Smooth muscle cell (in vitro differentiated cells): ENCODE data around the gene MOBP. TPM values are rescaled to one million over a fixed set of nuclear protein-coding genes. Genes with fewer than 3 reads are reported as not detected.

ENCODE experiments used
- DNase-seq: peaks from one replicate; lab custom pipeline; 2025; ENCODE audit not compliant: unreplicated experiment; lab: John Stamatoyannopoulos, UW
- H2AFZ ChIP-seq: fragments of 200-600 bp; sonication (generic); 2 replicates; pipeline ENCODE4 v1.6.0; 2016; ENCODE audit warnings: antibody characterized with exemption, low read depth, mild to moderate bottlenecking
- H3F3A ChIP-seq: fragments of 200-600 bp; sonication (generic); 2 replicates; pipeline ENCODE4 v1.6.0; 2017; ENCODE audit warnings: antibody characterized with exemption, low read depth
- H3K27ac ChIP-seq: fragments of 200-600 bp; sonication (generic); 2 replicates; pipeline ENCODE4 v1.5.1; 2016; ENCODE audit warnings: low read depth, mild to moderate bottlenecking
- H3K27me3 ChIP-seq: fragments of 200-600 bp; sonication (generic); 2 replicates; pipeline ENCODE4 v1.6.1; 2016; ENCODE audit warnings: low read depth, mild to moderate bottlenecking
- H3K36me3 ChIP-seq: fragments of 200-600 bp; sonication (generic); 2 replicates; pipeline ENCODE4 v1.5.1; 2016; ENCODE audit warnings: low read depth
- H3K4me1 ChIP-seq: fragments of 200-600 bp; sonication (generic); 2 replicates; pipeline ENCODE4 v1.5.1; 2016; ENCODE audit warnings: low read depth
- H3K4me2 ChIP-seq: fragments of 200-600 bp; sonication (generic); 2 replicates; pipeline ENCODE4 v1.6.0; 2016; ENCODE audit warnings: mild to moderate bottlenecking
- H3K4me3 ChIP-seq: fragments of 200-600 bp; sonication (generic); 2 replicates; pipeline ENCODE4 v1.5.1; 2016; ENCODE audit warnings: mild to moderate bottlenecking
- H3K79me2 ChIP-seq: fragments of 200-600 bp; sonication (generic); 2 replicates; pipeline ENCODE4 v1.6.0; 2016; ENCODE audit warnings: low read depth, mild to moderate bottlenecking
- H3K9ac ChIP-seq: fragments of 200-600 bp; sonication (generic); 2 replicates; pipeline ENCODE4 v1.6.0; 2016; ENCODE audit warnings: low read depth
- H3K9me3 ChIP-seq: fragments of 200-600 bp; sonication (generic); replicated peaks from 2 replicates; pipeline ENCODE4 v1.5.1; 2016; ENCODE audit warnings: low read depth
- H4K20me1 ChIP-seq: fragments of 200-600 bp; sonication (generic); 2 replicates; pipeline ENCODE4 v1.6.0; 2016; ENCODE audit warnings: low read depth
- CTCF ChIP-seq: fragments of 200-600 bp; sonication (generic); IDR thresholded peaks from 2 replicates; pipeline ENCODE4 v1.5.1; 2017; ENCODE audit warnings: borderline replicate concordance, mild to moderate bottlenecking, antibody characterized with exemption; ENCODE audit not compliant: insufficient read depth, poor library complexity, severe bottlenecking
- WGBS: methylation state at CpG from one replicate; pipeline ENCODE4 v1.1.7; 2016; ENCODE audit warnings: low lambda C conversion rate; 5-methylcytosine and 5-hydroxymethylcytosine counted together
- polyA plus RNA-seq: library from polyadenylated mRNA; unstranded; fragments of >200 nt; fragmentation: Nextera tagmentation; extraction: Ambion mirVana; gene quantifications from 2 replicates; pipeline ENCODE4 v1.2.1, GENCODE V29; 2016
- total RNA-seq: library from RNA; depleted of rRNA; stranded (reverse); fragments of >200 nt; gene quantifications from 2 replicates; pipeline ENCODE4 v1.2.3, GENCODE V29; 2014

The MOBP gene
- total and polyA plus RNA-seq, 2 experiments from 2014 or later = not detected

GRCh38 chr3:39485547-39485946 lies 18.1 kb downstream of the MOBP start:
- no peak overlapping the region for H2AFZ ChIP-seq
- TF ChIP-seq CTCF = no peak
- H3F3A ChIP-seq = no peaks in the 10 kb centered on the region
- no peaks in the 10 kb centered on the region for H3K36me3 ChIP-seq
- no peak overlapping the region for H3K4me3 ChIP-seq
- H3K9ac ChIP-seq = no peak overlapping the region
- DNase-seq = no peak
- no peak overlapping the region for H3K4me2 ChIP-seq
- H4K20me1 ChIP-seq = no peaks in the 10 kb centered on the region
- H3K79me2 ChIP-seq = no peaks in the 10 kb centered on the region
- 95% methylated on average over 8 of the region's 8 CpGs for WGBS
- H3K27me3 ChIP-seq = no peaks in the 10 kb centered on the region
- H3K27ac ChIP-seq = no peak overlapping the region
- no peaks in the 10 kb centered on the region for H3K4me1 ChIP-seq
- H3K9me3 ChIP-seq = no peaks in the 10 kb centered on the region

- no peaks in the 10 kb centered on the region for H4K20me1 ChIP-seq
These were observed 23.5 kb downstream of the MOBP start for GRCh38 chr3:39491014-39491413.

GRCh38 chr3:39491733-39492350 lies 24.4 kb downstream of the MOBP start:
- no peak overlapping the region for H3K9ac ChIP-seq
- H3K27ac ChIP-seq = no peak overlapping the region
- peaks cover 3% of the 10 kb centered on the region for H3K27me3 ChIP-seq
- WGBS = 97% methylated on average over 3 of the region's 3 CpGs
- no peak overlapping the region for H2AFZ ChIP-seq
- DNase-seq = no peak
- no peak overlapping the region for H3K4me2 ChIP-seq
- H3K4me1 ChIP-seq = no peaks in the 10 kb centered on the region
- no peaks in the 10 kb centered on the region for H3F3A ChIP-seq
- TF ChIP-seq CTCF = no peak
- no peaks in the 10 kb centered on the region for H4K20me1 ChIP-seq
- no peaks in the 10 kb centered on the region for H3K36me3 ChIP-seq
- H3K4me3 ChIP-seq = no peak overlapping the region
- no peaks in the 10 kb centered on the region for H3K9me3 ChIP-seq
- H3K79me2 ChIP-seq = no peaks in the 10 kb centered on the region

More at GRCh38 chr3:39491014-39491413, 23.5 kb downstream of the MOBP start:
- Histone ChIP-seq H3K27ac (no peak overlapping the region), H3K4me1 (no peaks in the 10 kb centered on the region), H3F3A (no peaks in the 10 kb centered on the region), H3K27me3 (peaks cover 3% of the 10 kb centered on the region), H2AFZ (no peak overlapping the region), H3K36me3 (no peaks in the 10 kb centered on the region), H3K4me2 (no peak overlapping the region), H3K4me3 (no peak overlapping the region), H3K79me2 (no peaks in the 10 kb centered on the region), H3K9me3 (no peaks in the 10 kb centered on the region), H3K9ac (no peak overlapping the region)
- 89% methylated on average over 3 of the region's 3 CpGs for WGBS
- TF ChIP-seq CTCF = no peak
- no peak for DNase-seq

- no peaks in the 10 kb centered on the region for H3K9me3 ChIP-seq
- no peak overlapping the region for H3K9ac ChIP-seq
- no peak overlapping the region for H3K4me2 ChIP-seq
- no peak for TF ChIP-seq CTCF
- H3K4me3 ChIP-seq = no peak overlapping the region
- no peaks in the 10 kb centered on the region for H3F3A ChIP-seq
- 65% methylated on average over 4 of the region's 4 CpGs for WGBS
- no peak overlapping the region for H3K27ac ChIP-seq
- no peaks in the 10 kb centered on the region for H3K4me1 ChIP-seq
- no peak for DNase-seq
- no peak overlapping the region for H2AFZ ChIP-seq
- H3K36me3 ChIP-seq = no peaks in the 10 kb centered on the region
- no peaks in the 10 kb centered on the region for H3K79me2 ChIP-seq
- H3K27me3 ChIP-seq = peaks cover 3% of the 10 kb centered on the region
- H4K20me1 ChIP-seq = no peaks in the 10 kb centered on the region
These were observed 27.3 kb downstream of the MOBP start for GRCh38 chr3:39494781-39495180.
